Measurements from ENCODE around the gene CNOT4. TPM values are rescaled to one million over a fixed set of nuclear protein-coding genes. Genes with fewer than 3 reads are reported as not detected.
A peak's percentile ranks its signal among the peaks of the same experiment; 100 is the strongest.

The CNOT4 gene
- total and polyA plus RNA-seq, 10 donors: 5.3 to 36.9 (median 27.9) TPM

GRCh38 chr7:135518748-135519147 lies 8.8 kb upstream of the CNOT4 start:
- Histone ChIP-seq H3K4me3 (no peak overlapping the region), H3K4me1 (peaks cover 0 to 11% (median 0%) of the 10 kb centered on the region in 6 donors), H3K9me3 (peaks cover 0 to 5% (median 0%) of the 10 kb centered on the region in 8 donors), H3K36me3 (no peaks in the 10 kb centered on the region), H3K27ac (no peak overlapping the region), H3K27me3 (replicated peaks in 1 of 7) (no peaks in the 10 kb centered on the region)
- TF ChIP-seq POLR2A (IDR thresholded peaks at IDR 0.05) (no peak), POLR2AphosphoS5 (IDR thresholded peaks at IDR 0.05) (no peak), CTCF (IDR thresholded peaks at IDR 0.05 in 8 of 11, conservative IDR thresholded peaks at IDR 0.05 in 3 of 11) (no peak)
- DNase-seq: no peak
- intact Hi-C loops (cut with DNase I; ENCODE audit: low total_unique reads): no loop called here
- 85 to 94% (median 94%) methylated on average over 1 of the region's 1 CpG for WGBS, 5 donors

GRCh38 chr7:135517060-135517459 lies 7.2 kb upstream of the CNOT4 start:
- TF ChIP-seq POLR2AphosphoS5 (IDR thresholded peaks at IDR 0.05) (no peak), CTCF (IDR thresholded peaks at IDR 0.05 in 8 of 11, conservative IDR thresholded peaks at IDR 0.05 in 3 of 11) (no peak), POLR2A (IDR thresholded peaks at IDR 0.05) (no peak)
- Histone ChIP-seq H3K9me3 (no peaks in the 10 kb centered on the region), H3K36me3 (no peaks in the 10 kb centered on the region), H3K4me3 (no peak overlapping the region), H3K4me1 (peaks cover 0 to 11% (median 0%) of the 10 kb centered on the region in 6 donors), H3K27ac (no peak overlapping the region), H3K27me3 (replicated peaks in 1 of 7) (no peaks in the 10 kb centered on the region)
- DNase-seq: no peak
- 76 to 88% (median 85%) methylated on average over 3 of the region's 3 CpGs for WGBS, 5 donors
- intact Hi-C loops (cut with DNase I; ENCODE audit: low total_unique reads): no loop called here

- Histone ChIP-seq H3K4me3 (no peak overlapping the region), H3K27ac (no peak overlapping the region), H3K4me1 (peaks cover 0 to 19% (median 10%) of the 10 kb centered on the region in 6 donors), H3K36me3 (no peaks in the 10 kb centered on the region), H3K9me3 (no peaks in the 10 kb centered on the region), H3K27me3 (replicated peaks in 1 of 7) (no peaks in the 10 kb centered on the region)
- DNase-seq: no peak
- intact Hi-C loops (cut with DNase I; ENCODE audit: low total_unique reads): loop anchor here (5.0 kb wide), 1 partner anchor 42 kb away; the partner anchor contains the start of gene NUP205
- 77 to 94% (median 79%) methylated on average over 3 of the region's 3 CpGs for WGBS, 5 donors
- no peak for TF ChIP-seq POLR2AphosphoS5 (IDR thresholded peaks at IDR 0.05)
- TF ChIP-seq POLR2A (IDR thresholded peaks at IDR 0.05): no peak
- no peak for TF ChIP-seq CTCF (IDR thresholded peaks at IDR 0.05 in 8 of 11, conservative IDR thresholded peaks at IDR 0.05 in 3 of 11)
These were observed 5.0 kb upstream of the CNOT4 start for GRCh38 chr7:135514856-135515255.

- no peak for DNase-seq
- Histone ChIP-seq H3K4me1 (peaks cover 17 to 35% (median 26%) of the 10 kb centered on the region in 6 donors), H3K36me3 (no peaks in the 10 kb centered on the region), H3K27ac (no peak overlapping the region), H3K27me3 (replicated peaks in 1 of 7) (no peaks in the 10 kb centered on the region), H3K9me3 (no peaks in the 10 kb centered on the region), H3K4me3 (no peak overlapping the region)
- WGBS, 5 donors: 90 to 100% (median 95%) methylated on average over 2 of the region's 2 CpGs
- peak in 10 of 11 experiments; percentile 19 to 66 (median 52) for TF ChIP-seq CTCF (IDR thresholded peaks at IDR 0.05 in 8 of 11, conservative IDR thresholded peaks at IDR 0.05 in 3 of 11)
- TF ChIP-seq POLR2AphosphoS5 (IDR thresholded peaks at IDR 0.05): no peak
- intact Hi-C loops (cut with DNase I; ENCODE audit: low total_unique reads): loop anchor here (5.0 kb wide), 1 partner anchor 45 kb away; the partner anchor contains the start of gene NUP205
These were observed 2.4 kb upstream of the CNOT4 start for GRCh38 chr7:135512135-135512887.

Measured in spleen (tissue), 11 donors.